ENCODE results near the gene ALMS1.

GRCh38 chr2:73337828-73338227 lies 47.8 kb upstream of the ALMS1 start:
- TF ChIP-seq EZH2phosphoT487 (IDR thresholded peaks at IDR 0.05; ENCODE audit: low read depth, severe bottlenecking, unreplicated experiment) (no peak), EZH2 (IDR thresholded peaks at IDR 0.05; ENCODE audit: borderline replicate concordance) (no peak), CTCF (IDR thresholded peaks at IDR 0.05; ENCODE audit: poor library complexity) (no peak)

Data from hepatocyte (in vitro differentiated cells).